Effector memory CD8-positive, alpha-beta T cell (primary cell): ENCODE data around the gene SLX4.

Experiments
- ATAC-seq: fragments of 150-1000 bp; cut with Tn5 transposase; replicated peaks from 2 replicates; pipeline ENCODE4 v1.10.0; 2021; ENCODE audit warnings: mild to moderate bottlenecking, moderate library complexity
- DNase-seq, 3 experiments: peaks; one replicate each; pipeline ENCODE4 v3.0.0; 2021
- H3K27ac Mint-ChIP-seq, 2 donors: one replicate each; pipeline ENCODE4 v1.8.0; 2022; ENCODE audit warnings: mild to moderate bottlenecking in 2 of 2, mixed read lengths in 2 of 2, moderate library complexity in 2 of 2
- H3K27me3 Mint-ChIP-seq, 2 donors: one replicate each; pipeline ENCODE4 v1.8.0; 2022; ENCODE audit warnings: mixed read lengths in 2 of 2
- H3K36me3 Mint-ChIP-seq: one replicate; pipeline ENCODE4 v1.8.0; 2022; ENCODE audit warnings: mild to moderate bottlenecking, moderate library complexity, mixed read lengths; ENCODE audit not compliant: insufficient read depth
- H3K4me1 Mint-ChIP-seq, 2 donors: one replicate each; pipeline ENCODE4 v1.8.0; 2022; ENCODE audit warnings: low read depth in 2 of 2, mixed read lengths in 2 of 2
- H3K4me3 Mint-ChIP-seq, 2 donors: one replicate each; pipeline ENCODE4 v1.8.0; 2022; ENCODE audit warnings: mild to moderate bottlenecking in 2 of 2, mixed read lengths in 2 of 2, moderate library complexity in 2 of 2
- H3K9me3 Mint-ChIP-seq, 2 donors: one replicate each; pipeline ENCODE4 v1.8.0; 2022; ENCODE audit warnings: mixed read lengths in 2 of 2

Gene SLX4

DNA sequence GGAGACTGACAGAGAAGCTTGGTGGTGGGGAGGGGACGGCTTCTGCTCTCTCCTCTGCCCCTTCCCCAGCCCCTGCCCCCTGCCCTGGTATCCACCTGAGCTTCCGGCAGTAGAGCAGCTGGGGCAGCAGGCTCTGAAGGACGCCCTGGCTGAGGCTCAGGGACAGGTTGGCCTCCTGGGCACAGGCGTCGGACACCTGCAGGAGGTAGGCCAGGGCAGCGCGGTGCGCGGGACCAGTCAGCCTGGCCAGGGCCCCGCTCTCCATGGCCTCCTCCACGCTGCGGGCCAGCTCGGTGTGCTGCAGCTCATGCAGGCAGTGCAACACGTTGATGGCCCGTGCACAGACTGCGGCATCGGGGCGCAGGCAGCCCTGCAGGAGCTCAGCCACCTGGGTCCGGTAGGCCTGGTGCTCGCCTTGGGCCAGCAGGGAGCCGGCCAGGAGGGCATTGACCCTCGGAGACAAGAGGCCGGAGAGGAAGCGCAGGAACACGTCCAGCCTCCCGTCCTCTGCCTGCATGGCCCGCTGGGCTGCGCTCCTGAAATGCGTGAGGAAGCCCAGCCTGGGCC lies 48.4 kb downstream of the SLX4 start:
- no peak overlapping the region for H3K4me3 Mint-ChIP-seq
- H3K27ac Mint-ChIP-seq: no peak overlapping the region
- no peaks in the 10 kb centered on the region for H3K9me3 Mint-ChIP-seq
- peaks cover 0 to 3% of the 10 kb centered on the region in 2 donors for H3K4me1 Mint-ChIP-seq
- ATAC-seq (no peak), DNase-seq (no peak)
- H3K27me3 Mint-ChIP-seq: no peaks in the 10 kb centered on the region
- H3K36me3 Mint-ChIP-seq: peaks cover 80% of the 10 kb centered on the region

DNA sequence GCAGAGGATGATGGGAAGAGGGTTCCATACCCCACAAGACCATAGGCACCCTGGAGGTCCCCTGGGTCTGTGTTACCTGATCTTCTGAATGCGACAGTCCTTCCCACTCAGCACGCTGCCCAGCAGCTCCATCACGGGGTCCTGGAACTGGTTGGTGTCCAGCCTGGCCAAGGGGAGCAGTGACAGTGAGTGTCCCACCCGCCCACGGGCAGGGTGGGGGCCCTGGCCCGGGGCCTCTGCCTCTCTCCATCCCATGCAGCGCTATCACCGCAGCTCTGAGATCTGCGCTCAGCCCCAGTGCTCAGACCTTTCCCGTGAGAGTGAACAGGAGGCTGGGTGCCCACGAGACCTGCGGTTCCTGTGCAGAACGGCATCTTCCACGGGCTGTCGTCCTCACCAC lies 49.8 kb downstream of the SLX4 start:
- Mint-ChIP-seq H3K27ac (no peak overlapping the region), H3K4me3 (no peak overlapping the region), H3K27me3 (no peaks in the 10 kb centered on the region), H3K36me3 (peaks cover 78% of the 10 kb centered on the region), H3K4me1 (peaks cover 0 to 3% of the 10 kb centered on the region in 2 donors), H3K9me3 (no peaks in the 10 kb centered on the region)
- ATAC-seq (no peak), DNase-seq (no peak)

DNA sequence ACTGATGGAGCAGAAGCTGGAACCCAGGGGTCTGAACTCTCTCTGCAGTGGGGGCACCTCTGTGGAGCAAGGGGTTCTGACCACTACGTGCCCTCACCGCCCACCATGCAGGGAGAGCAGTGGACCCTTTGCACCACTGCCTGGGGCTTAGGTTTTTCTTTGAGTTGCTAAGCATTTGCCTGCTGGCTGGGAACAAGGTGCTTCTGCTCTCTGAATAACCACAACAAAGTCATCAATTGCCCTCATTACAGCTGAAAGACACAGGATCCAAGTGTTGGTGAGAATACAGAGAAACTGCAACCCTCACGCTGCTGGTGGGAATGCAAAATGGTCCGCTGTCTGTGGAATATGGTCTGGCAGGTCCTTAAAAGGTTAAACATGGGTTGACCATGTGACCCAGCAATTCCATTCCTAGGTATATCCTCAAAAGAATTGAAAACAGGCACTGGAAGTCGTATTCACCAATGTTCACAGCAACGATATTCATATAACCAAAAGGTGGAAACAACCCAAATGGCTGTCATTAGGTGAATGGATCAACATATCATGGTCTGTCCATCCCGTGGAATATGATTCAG lies 57.0 kb downstream of the SLX4 start:
- no peak overlapping the region for H3K4me3 Mint-ChIP-seq
- DNase-seq (no peak), ATAC-seq (no peak)
- no peaks in the 10 kb centered on the region for H3K9me3 Mint-ChIP-seq
- peak overlapping the region; percentile 53 to 54 for H3K27ac Mint-ChIP-seq
- H3K4me1 Mint-ChIP-seq: peaks cover 0 to 6% of the 10 kb centered on the region in 2 donors
- H3K27me3 Mint-ChIP-seq: no peaks in the 10 kb centered on the region
- H3K36me3 Mint-ChIP-seq: peaks cover 89% of the 10 kb centered on the region

GRCh38 chr16:3553138-3553923 lies 58.1 kb downstream of the SLX4 start:
- ATAC-seq: no peak
- no peaks in the 10 kb centered on the region for H3K27me3 Mint-ChIP-seq
- H3K9me3 Mint-ChIP-seq: no peaks in the 10 kb centered on the region
- H3K36me3 Mint-ChIP-seq: peaks cover 87% of the 10 kb centered on the region
- peak overlapping the region; percentile 53 to 54 for H3K27ac Mint-ChIP-seq
- H3K4me3 Mint-ChIP-seq: no peak overlapping the region
- no peak for DNase-seq
- peaks cover 6 to 8% of the 10 kb centered on the region in 2 donors for H3K4me1 Mint-ChIP-seq

DNA sequence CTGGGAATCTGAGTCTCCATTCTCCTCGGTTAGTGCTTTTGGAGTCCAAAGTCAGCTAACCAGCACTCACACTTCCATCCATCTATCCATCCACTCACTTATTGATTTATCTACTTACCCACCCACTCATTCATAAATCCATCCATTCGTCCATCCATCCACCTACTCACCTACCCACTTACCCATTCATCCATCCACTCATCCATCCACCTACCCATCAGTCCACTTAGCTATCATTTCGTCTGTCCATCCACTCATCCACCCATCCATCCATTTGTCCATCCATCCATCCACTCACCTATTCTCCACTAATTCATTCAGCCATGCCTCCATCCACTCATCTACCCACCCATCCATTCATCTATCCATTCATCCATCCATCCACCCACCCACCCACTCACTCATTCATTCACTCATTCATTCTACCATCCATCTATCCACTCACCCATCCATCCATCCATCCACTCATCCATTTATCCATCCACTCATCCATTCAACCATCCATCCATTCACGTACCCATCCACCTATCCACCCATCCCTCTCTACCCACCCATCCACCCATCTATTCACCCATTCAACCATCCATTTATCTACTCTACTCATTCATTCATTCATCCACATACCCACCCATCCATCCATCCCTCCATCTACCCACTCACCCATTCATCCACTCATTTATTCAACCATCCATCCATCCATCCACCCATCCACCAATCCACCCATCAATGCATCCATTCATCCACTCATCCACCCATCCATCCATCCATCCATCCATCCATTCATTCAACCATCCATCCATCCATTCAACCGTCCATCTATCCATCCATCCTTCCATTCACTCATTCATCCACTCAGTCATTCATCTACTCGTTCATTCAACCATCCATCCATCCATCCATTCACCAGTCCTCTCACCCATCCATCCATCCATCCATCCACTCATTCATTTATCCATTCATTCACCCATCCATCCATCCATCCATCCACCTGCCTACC lies 60.3 kb downstream of the SLX4 start:
- Mint-ChIP-seq H3K4me1 (peaks cover 9 to 10% of the 10 kb centered on the region in 2 donors), H3K27me3 (no peaks in the 10 kb centered on the region), H3K27ac (peak overlapping the region; percentile 10 to 44), H3K9me3 (no peaks in the 10 kb centered on the region), H3K36me3 (peaks cover 82% of the 10 kb centered on the region), H3K4me3 (no peak overlapping the region)
- ATAC-seq: no peak
- no peak for DNase-seq

DNA sequence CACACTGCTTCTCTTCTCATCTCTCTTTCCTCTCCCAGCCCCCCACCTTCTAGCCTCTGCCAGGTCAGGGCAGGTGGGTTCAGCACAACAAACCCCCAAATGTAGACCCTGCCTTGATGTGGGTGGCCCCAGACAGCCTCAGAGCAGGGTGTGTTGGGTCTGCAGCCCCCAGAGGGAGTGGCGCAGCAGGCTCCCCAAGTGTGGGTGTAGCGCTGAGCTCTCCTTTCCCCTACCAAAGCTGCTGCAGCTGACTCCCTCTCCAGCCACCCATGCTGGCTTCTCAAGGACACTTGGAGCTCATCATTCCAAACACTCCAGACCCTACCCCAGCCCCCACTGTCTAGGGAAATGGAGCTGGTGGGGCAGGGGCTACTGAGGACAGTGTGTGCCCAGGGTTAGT lies 61.5 kb downstream of the SLX4 start:
- Mint-ChIP-seq H3K36me3 (peaks cover 75% of the 10 kb centered on the region), H3K9me3 (no peaks in the 10 kb centered on the region), H3K27me3 (no peaks in the 10 kb centered on the region), H3K4me1 (peaks cover 9 to 14% of the 10 kb centered on the region in 2 donors), H3K27ac (peak overlapping the region in 1 of 2 donors; percentile 60), H3K4me3 (no peak overlapping the region)
- no peak for ATAC-seq
- no peak for DNase-seq

DNA sequence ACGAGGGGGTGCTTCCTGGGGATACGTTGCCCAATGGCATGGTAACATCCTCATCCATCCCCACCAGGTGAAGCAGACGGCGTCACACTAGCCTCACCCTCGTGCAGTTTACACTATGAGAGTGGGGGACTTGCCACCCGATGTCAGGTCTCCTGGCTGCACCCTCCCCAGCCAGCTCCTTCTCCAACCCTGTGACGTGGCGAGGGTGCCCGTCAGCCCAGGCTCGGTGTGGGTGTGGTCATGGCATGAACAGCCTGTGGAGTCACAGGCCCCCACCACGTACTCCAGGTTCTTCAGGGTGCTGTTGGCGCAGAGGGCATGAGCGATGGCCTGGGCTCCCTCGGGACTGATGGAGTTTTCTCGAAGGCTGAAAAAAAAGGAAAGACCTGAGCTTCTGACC lies 62.5 kb downstream of the SLX4 start:
- Mint-ChIP-seq H3K4me1 (peaks cover 9 to 14% of the 10 kb centered on the region in 2 donors), H3K27me3 (no peaks in the 10 kb centered on the region), H3K27ac (peak overlapping the region in 1 of 2 donors; percentile 60), H3K4me3 (no peak overlapping the region), H3K36me3 (peaks cover 68% of the 10 kb centered on the region), H3K9me3 (no peaks in the 10 kb centered on the region)
- DNase-seq (no peak), ATAC-seq (no peak)

DNA sequence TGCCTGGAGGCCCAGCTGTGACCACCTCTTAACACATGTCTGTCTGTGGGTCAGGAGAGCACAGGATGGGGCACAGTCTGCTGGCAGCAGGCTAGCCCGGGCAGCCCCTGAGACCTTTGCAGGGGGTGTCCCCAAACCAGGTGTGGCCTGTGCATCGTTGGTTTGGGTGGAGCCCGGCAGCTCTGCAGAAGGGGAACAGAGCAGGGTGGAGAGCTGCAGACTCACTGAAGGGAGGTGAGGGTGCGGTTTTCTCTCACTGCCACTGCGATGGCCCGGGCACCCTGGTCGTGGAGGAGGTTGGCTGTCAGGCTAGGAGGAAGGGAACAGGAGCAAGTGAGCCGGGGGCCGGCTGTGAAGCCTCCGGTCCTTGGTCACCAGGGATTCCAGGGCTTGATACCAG lies 63.0 kb downstream of the SLX4 start:
- DNase-seq (no peak), ATAC-seq (peak; percentile 31)
- Mint-ChIP-seq H3K36me3 (peaks cover 67% of the 10 kb centered on the region), H3K4me3 (no peak overlapping the region), H3K9me3 (no peaks in the 10 kb centered on the region), H3K4me1 (peaks cover 9 to 14% of the 10 kb centered on the region in 2 donors), H3K27me3 (no peaks in the 10 kb centered on the region), H3K27ac (peak overlapping the region in 1 of 2 donors; percentile 60)

DNA sequence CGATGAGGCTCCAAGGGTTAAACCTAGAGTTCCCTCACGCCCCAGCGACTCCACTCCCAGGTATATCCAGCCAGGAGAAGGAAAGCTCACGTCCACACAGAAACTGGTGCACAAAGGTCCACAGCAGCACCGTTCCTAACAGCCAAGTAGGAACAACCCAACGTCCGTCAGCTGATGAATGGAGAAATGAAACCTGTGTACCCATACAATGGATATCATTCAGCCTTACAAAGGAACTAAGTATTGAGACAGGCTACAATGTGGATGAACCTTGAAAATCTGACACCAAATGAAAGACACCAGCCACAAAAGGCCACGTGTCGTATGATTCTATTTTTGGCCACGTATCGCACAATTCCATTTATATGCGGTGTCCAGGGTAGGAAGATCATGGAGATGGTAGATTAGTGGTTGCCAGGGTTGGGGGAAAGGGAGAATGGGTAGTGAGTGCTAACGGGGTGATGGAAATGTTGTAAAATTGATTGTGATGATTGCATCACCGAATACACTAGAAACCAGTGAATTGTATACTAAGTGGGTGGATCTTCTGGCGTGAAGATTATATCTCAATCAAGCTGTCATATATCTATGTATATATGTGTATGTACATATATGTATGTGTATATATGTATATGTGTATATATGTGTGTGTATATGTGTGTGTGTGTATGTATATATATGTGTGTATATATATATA lies 64.3 kb downstream of the SLX4 start:
- no peak overlapping the region for H3K27ac Mint-ChIP-seq
- DNase-seq (no peak), ATAC-seq (no peak)
- H3K4me3 Mint-ChIP-seq: no peak overlapping the region
- peaks cover 9 to 14% of the 10 kb centered on the region in 2 donors for H3K4me1 Mint-ChIP-seq
- no peaks in the 10 kb centered on the region for H3K27me3 Mint-ChIP-seq
- H3K9me3 Mint-ChIP-seq: no peaks in the 10 kb centered on the region
- peaks cover 66% of the 10 kb centered on the region for H3K36me3 Mint-ChIP-seq

GRCh38 chr16:3542601-3543373 lies 68.6 kb downstream of the SLX4 start:
- Mint-ChIP-seq H3K27me3 (no peaks in the 10 kb centered on the region), H3K27ac (peak overlapping the region in 1 of 2 donors; percentile 60), H3K4me1 (peaks cover 3 to 4% of the 10 kb centered on the region in 2 donors), H3K4me3 (no peak overlapping the region), H3K9me3 (no peaks in the 10 kb centered on the region), H3K36me3 (peaks cover 58% of the 10 kb centered on the region)
- DNase-seq: no peak
- ATAC-seq: no peak

- ATAC-seq (no peak), DNase-seq (no peak)
- Mint-ChIP-seq H3K4me3 (no peak overlapping the region), H3K27me3 (no peaks in the 10 kb centered on the region), H3K36me3 (peaks cover 55% of the 10 kb centered on the region), H3K9me3 (no peaks in the 10 kb centered on the region), H3K27ac (peak overlapping the region in 1 of 2 donors; percentile 60), H3K4me1 (peaks cover 0 to 4% of the 10 kb centered on the region in 2 donors)
These were observed 69.8 kb downstream of the SLX4 start for GRCh38 chr16:3541527-3542155.

- peak overlapping the region in 1 of 2 donors; percentile 53 for H3K27ac Mint-ChIP-seq
- no peaks in the 10 kb centered on the region for H3K27me3 Mint-ChIP-seq
- ATAC-seq (no peak), DNase-seq (no peak)
- peaks cover 11 to 18% of the 10 kb centered on the region in 2 donors for H3K4me1 Mint-ChIP-seq
- H3K36me3 Mint-ChIP-seq: peaks cover 36% of the 10 kb centered on the region
- no peak overlapping the region for H3K4me3 Mint-ChIP-seq
- no peaks in the 10 kb centered on the region for H3K9me3 Mint-ChIP-seq
These were observed 73.2 kb downstream of the SLX4 start for GRCh38 chr16:3538222-3538621.
